ENCODE measurements around the gene PLXNC1. TPM values are rescaled to one million over a fixed set of nuclear protein-coding genes. Genes with fewer than 3 reads are reported as not detected.

The PLXNC1 gene
- total and polyA plus RNA-seq, 8 donors, result 7.3 to 55.9 (median 11.1) TPM

GRCh38 chr12:94191023-94191422 is 42.6 kb downstream of the PLXNC1 start:
- intact Hi-C loops (cut with DNase I), result no loop called here
- Histone ChIP-seq H3K27ac (no peak overlapping the region), H3K4me1 (no peaks in the 10 kb centered on the region), H3K27me3 (no peaks in the 10 kb centered on the region), H3K36me3 (peaks cover 0 to 72% of the 10 kb centered on the region in 2 donors), H3K9me3 (no peaks in the 10 kb centered on the region), H3K4me3 (no peak overlapping the region)
- ATAC-seq, result no peak
- TF ChIP-seq, protein P1, sequence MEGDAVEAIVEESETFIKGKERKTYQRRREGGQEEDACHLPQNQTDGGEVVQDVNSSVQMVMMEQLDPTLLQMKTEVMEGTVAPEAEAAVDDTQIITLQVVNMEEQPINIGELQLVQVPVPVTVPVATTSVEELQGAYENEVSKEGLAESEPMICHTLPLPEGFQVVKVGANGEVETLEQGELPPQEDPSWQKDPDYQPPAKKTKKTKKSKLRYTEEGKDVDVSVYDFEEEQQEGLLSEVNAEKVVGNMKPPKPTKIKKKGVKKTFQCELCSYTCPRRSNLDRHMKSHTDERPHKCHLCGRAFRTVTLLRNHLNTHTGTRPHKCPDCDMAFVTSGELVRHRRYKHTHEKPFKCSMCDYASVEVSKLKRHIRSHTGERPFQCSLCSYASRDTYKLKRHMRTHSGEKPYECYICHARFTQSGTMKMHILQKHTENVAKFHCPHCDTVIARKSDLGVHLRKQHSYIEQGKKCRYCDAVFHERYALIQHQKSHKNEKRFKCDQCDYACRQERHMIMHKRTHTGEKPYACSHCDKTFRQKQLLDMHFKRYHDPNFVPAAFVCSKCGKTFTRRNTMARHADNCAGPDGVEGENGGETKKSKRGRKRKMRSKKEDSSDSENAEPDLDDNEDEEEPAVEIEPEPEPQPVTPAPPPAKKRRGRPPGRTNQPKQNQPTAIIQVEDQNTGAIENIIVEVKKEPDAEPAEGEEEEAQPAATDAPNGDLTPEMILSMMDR (IDR thresholded peaks at IDR 0.05), result no peak
- DNase-seq, result no peak

DNA sequence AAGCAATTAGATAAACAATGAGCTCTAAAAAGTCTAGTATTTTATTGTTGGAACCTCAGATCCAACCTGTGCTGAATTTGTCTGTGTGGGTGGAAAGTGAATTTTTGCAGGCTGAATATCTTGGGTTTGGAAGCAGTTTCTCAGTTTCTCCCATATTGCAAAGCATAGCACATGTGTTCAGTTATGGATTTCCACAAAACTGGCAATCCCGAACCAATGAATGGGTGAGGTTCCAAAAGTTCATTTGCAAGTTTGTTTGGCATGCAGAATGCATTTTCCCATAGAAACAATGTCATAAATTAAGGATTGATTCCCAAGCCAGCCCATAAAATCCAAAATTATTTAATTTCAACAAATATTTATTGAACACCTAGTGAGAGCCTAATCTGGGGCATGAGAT is 43.4 kb downstream of the PLXNC1 start:
- no peak for ATAC-seq
- intact Hi-C loops (cut with DNase I), result no loop called here
- H3K27me3 ChIP-seq, result no peaks in the 10 kb centered on the region

GRCh38 chr12:94192506-94192905 is 44.1 kb downstream of the PLXNC1 start:
- TF ChIP-seq, protein P1 (IDR thresholded peaks at IDR 0.05), result no peak

More for the DNA sequence above, 43.4 kb downstream of the PLXNC1 start:
- TF ChIP-seq, protein P1 (IDR thresholded peaks at IDR 0.05), result no peak
- H3K4me1 ChIP-seq, result no peaks in the 10 kb centered on the region
- no peak overlapping the region for H3K27ac ChIP-seq
- H3K9me3 ChIP-seq, result no peaks in the 10 kb centered on the region
- H3K36me3 ChIP-seq, result peaks cover 0 to 72% of the 10 kb centered on the region in 2 donors
- no peak for DNase-seq
- no peak overlapping the region for H3K4me3 ChIP-seq

DNA sequence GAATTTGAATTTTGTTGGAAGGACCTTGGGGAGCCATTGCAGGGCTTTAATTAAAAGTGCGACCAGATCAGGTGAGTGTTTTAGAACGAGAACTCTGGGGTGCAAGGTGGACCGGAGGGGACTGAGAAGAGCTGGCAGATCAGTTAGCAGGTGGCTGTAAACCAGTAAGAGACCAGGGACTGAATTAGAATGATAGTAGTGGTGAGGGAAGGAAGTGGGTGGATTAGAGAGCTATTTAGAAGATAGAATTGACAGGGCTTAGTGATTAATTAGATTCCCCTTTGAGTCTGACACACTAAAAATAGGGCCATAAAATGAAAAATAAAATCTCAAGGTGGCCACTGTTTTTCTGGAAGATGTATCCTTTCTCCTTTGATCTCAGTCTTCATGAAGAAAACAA is 44.8 kb downstream of the PLXNC1 start:
- H3K4me1 ChIP-seq, result no peaks in the 10 kb centered on the region
- H3K36me3 ChIP-seq, result peaks cover 0 to 63% of the 10 kb centered on the region in 2 donors
- H3K9me3 ChIP-seq, result no peaks in the 10 kb centered on the region
- no peak for ATAC-seq
- intact Hi-C loops (cut with DNase I), result no loop called here
- H3K27me3 ChIP-seq, result no peaks in the 10 kb centered on the region
- H3K27ac ChIP-seq, result no peak overlapping the region
- TF ChIP-seq, protein P1 (IDR thresholded peaks at IDR 0.05), result no peak
- no peak for DNase-seq
- H3K4me3 ChIP-seq, result no peak overlapping the region

More at GRCh38 chr12:94192506-94192905, 44.1 kb downstream of the PLXNC1 start:
- Histone ChIP-seq H3K4me1 (no peaks in the 10 kb centered on the region), H3K27me3 (no peaks in the 10 kb centered on the region), H3K9me3 (no peaks in the 10 kb centered on the region), H3K36me3 (peaks cover 0 to 69% of the 10 kb centered on the region in 2 donors), H3K27ac (no peak overlapping the region), H3K4me3 (no peak overlapping the region)
- intact Hi-C loops (cut with DNase I), result no loop called here
- DNase-seq, result no peak
- no peak for ATAC-seq

DNA sequence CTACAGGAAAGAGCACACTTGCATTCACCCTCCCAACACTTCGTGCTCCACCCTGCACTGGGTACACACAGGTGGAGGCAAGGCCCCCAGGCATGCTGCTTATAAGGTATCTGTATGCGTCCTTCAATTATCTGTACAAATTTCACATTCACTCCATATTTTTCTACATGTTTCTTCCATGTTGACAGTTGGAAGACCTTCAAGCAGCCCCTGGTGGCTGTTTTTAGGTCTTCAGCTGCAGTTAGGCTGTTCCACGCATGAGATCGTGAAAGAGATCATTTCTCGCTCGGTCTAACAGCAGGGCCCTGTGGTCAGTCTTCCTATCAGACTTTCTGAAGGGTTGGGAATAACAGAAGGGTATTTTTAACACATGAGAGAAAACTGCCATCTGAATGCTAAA is 47.1 kb downstream of the PLXNC1 start:
- DNase-seq (no peak), ATAC-seq (no peak)
- intact Hi-C loops (cut with DNase I), result no loop called here
- Histone ChIP-seq H3K4me3 (no peak overlapping the region), H3K27me3 (no peaks in the 10 kb centered on the region), H3K27ac (no peak overlapping the region), H3K36me3 (peaks cover 0 to 40% of the 10 kb centered on the region in 2 donors), H3K4me1 (no peaks in the 10 kb centered on the region), H3K9me3 (no peaks in the 10 kb centered on the region)
- TF ChIP-seq, protein P1 (IDR thresholded peaks at IDR 0.05), result no peak
